Measurements from ENCODE around the gene MRPS26.
"Not testable (repeated sequence)": the region's sequence is repeated elsewhere in the genome, so short reads cannot be mapped to it uniquely, and the experiment has no call there.

The MRPS26 gene

GRCh38 chr20:3075315-3075714, 29.5 kb downstream of the MRPS26 start:
- WGBS, result 90% methylated on average over 4 of the region's 6 CpGs
- not testable (repeated sequence) for H3K27ac ChIP-seq (ENCODE audit: low read length, poor library complexity, severe bottlenecking); DNase-seq; H4K91ac ChIP-seq (ENCODE audit: low read length); H3K4me2 ChIP-seq (ENCODE audit: low read length, poor library complexity, severe bottlenecking); H3K79me1 ChIP-seq (replicated peaks; ENCODE audit: low read length, poor library complexity, severe bottlenecking); H3K18ac ChIP-seq (ENCODE audit: low read depth in 1 of 2, low read length in 2 of 2); H3K14ac ChIP-seq (ENCODE audit: low read length in 2 of 2); H2AFZ ChIP-seq (ENCODE audit: low read depth, low read length); H3K4me3 ChIP-seq (ENCODE audit: insufficient read depth in 1 of 2, low read depth in 1 of 2, low read length in 2 of 2); H3K23ac ChIP-seq (ENCODE audit: low read length in 2 of 2); H2BK5ac ChIP-seq (ENCODE audit: low read depth, low read length, poor library complexity, severe bottlenecking); H2AK5ac ChIP-seq (ENCODE audit: low read length, severe bottlenecking); H2BK15ac ChIP-seq (ENCODE audit: low read depth, poor library complexity, severe bottlenecking); H3K4ac ChIP-seq (ENCODE audit: low read depth in 1 of 2, low read length in 2 of 2); H2BK120ac ChIP-seq (ENCODE audit: low read depth, low read length); H2BK12ac ChIP-seq (ENCODE audit: low read length in 2 of 2); H3K9me3 ChIP-seq (ENCODE audit: control insufficient read depth, low read length); H3K9ac ChIP-seq (ENCODE audit: low read length); H3K36me3 ChIP-seq (ENCODE audit: control insufficient read depth in 1 of 2, insufficient read depth in 2 of 2, low read depth in 1 of 2, low read length in 2 of 2); H4K8ac ChIP-seq (ENCODE audit: low read length)
- Histone ChIP-seq H3K4me1 (ENCODE audit: control insufficient read depth, insufficient read depth, low read depth, low read length) (peaks cover 11% of the 10 kb centered on the region), H3K27me3 (ENCODE audit: control insufficient read depth in 1 of 2, insufficient read depth in 1 of 2, low read length in 2 of 2) (peaks cover 25 to 48% of the 10 kb centered on the region in 2 experiments)

DNA sequence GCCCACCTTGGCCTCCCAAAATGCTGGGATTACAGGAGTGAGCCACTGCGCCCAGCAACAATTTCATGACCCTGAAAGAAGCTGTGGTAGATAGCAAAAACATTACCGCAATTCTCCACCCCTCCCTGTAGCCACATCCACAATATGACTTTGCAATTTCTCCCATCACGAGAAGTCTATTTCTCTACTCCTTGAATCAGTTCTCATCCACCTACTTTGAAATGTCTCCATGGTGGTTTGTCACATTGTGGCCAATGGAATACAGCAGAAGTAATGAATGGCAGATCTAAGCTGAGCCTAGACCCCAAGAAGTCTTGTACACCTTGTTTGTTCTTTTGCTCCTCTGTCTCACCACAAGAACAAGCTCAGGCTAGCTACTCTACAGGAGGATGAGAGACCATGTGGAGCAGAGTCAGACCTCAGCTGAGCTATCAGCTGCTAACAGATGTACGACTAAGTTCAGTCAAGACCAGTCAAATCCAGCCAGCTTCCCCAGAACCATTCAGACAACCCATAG, 31.8 kb downstream of the MRPS26 start:
- no peak overlapping the region for H3K4me2 ChIP-seq (ENCODE audit: low read length, poor library complexity, severe bottlenecking)
- no peak overlapping the region for H3K4me3 ChIP-seq (ENCODE audit: insufficient read depth in 1 of 2, low read depth in 1 of 2, low read length in 2 of 2)
- no peak overlapping the region for H2BK5ac ChIP-seq (ENCODE audit: low read depth, low read length, poor library complexity, severe bottlenecking)
- H2BK120ac ChIP-seq (ENCODE audit: low read depth, low read length), result no peak overlapping the region
- no peak overlapping the region for H2BK12ac ChIP-seq (ENCODE audit: low read length in 2 of 2)
- H3K27ac ChIP-seq (ENCODE audit: low read length, poor library complexity, severe bottlenecking), result no peak overlapping the region
- H4K91ac ChIP-seq (ENCODE audit: low read length), result no peak overlapping the region
- H3K18ac ChIP-seq (ENCODE audit: low read depth in 1 of 2, low read length in 2 of 2), result no peak overlapping the region
- H2BK15ac ChIP-seq (ENCODE audit: low read depth, poor library complexity, severe bottlenecking), result no peak overlapping the region
- WGBS, result 80% methylated on average over 4 of the region's 4 CpGs
- H3K36me3 ChIP-seq (ENCODE audit: control insufficient read depth in 1 of 2, insufficient read depth in 2 of 2, low read depth in 1 of 2, low read length in 2 of 2), result peaks cover 0 to 4% of the 10 kb centered on the region in 2 experiments
- H2AFZ ChIP-seq (ENCODE audit: low read depth, low read length), result no peak overlapping the region
- H3K14ac ChIP-seq (ENCODE audit: low read length in 2 of 2), result no peak overlapping the region
- no peaks in the 10 kb centered on the region for H3K9me3 ChIP-seq (ENCODE audit: control insufficient read depth, low read length)
- no peak overlapping the region for H3K4ac ChIP-seq (ENCODE audit: low read depth in 1 of 2, low read length in 2 of 2)
- no peak overlapping the region for H3K23ac ChIP-seq (ENCODE audit: low read length in 2 of 2)
- H3K27me3 ChIP-seq (ENCODE audit: control insufficient read depth in 1 of 2, insufficient read depth in 1 of 2, low read length in 2 of 2), result peaks cover 16 to 55% of the 10 kb centered on the region in 2 experiments
- H4K8ac ChIP-seq (ENCODE audit: low read length), result no peak overlapping the region
- no peak overlapping the region for H2AK5ac ChIP-seq (ENCODE audit: low read length, severe bottlenecking)
- no peak for DNase-seq
- no peaks in the 10 kb centered on the region for H3K79me1 ChIP-seq (replicated peaks; ENCODE audit: low read length, poor library complexity, severe bottlenecking)
- H3K4me1 ChIP-seq (ENCODE audit: control insufficient read depth, insufficient read depth, low read depth, low read length), result peaks cover 9% of the 10 kb centered on the region
- no peak overlapping the region for H3K9ac ChIP-seq (ENCODE audit: low read length)

- H3K79me1 ChIP-seq (replicated peaks; ENCODE audit: low read length, poor library complexity, severe bottlenecking), result no peaks in the 10 kb centered on the region
- no peak overlapping the region for H2BK5ac ChIP-seq (ENCODE audit: low read depth, low read length, poor library complexity, severe bottlenecking)
- no peak overlapping the region for H2BK15ac ChIP-seq (ENCODE audit: low read depth, poor library complexity, severe bottlenecking)
- no peak for DNase-seq
- H3K9me3 ChIP-seq (ENCODE audit: control insufficient read depth, low read length), result no peaks in the 10 kb centered on the region
- no peak overlapping the region for H3K18ac ChIP-seq (ENCODE audit: low read depth in 1 of 2, low read length in 2 of 2)
- peaks cover 0 to 7% of the 10 kb centered on the region in 2 experiments for H3K36me3 ChIP-seq (ENCODE audit: control insufficient read depth in 1 of 2, insufficient read depth in 2 of 2, low read depth in 1 of 2, low read length in 2 of 2)
- no peak overlapping the region for H2AK5ac ChIP-seq (ENCODE audit: low read length, severe bottlenecking)
- H2AFZ ChIP-seq (ENCODE audit: low read depth, low read length), result no peak overlapping the region
- H4K8ac ChIP-seq (ENCODE audit: low read length), result peak overlapping the region; percentile 7
- 72% methylated on average over 6 of the region's 6 CpGs for WGBS
- H3K9ac ChIP-seq (ENCODE audit: low read length), result no peak overlapping the region
- no peak overlapping the region for H3K23ac ChIP-seq (ENCODE audit: low read length in 2 of 2)
- no peak overlapping the region for H3K4me3 ChIP-seq (ENCODE audit: insufficient read depth in 1 of 2, low read depth in 1 of 2, low read length in 2 of 2)
- H3K4me1 ChIP-seq (ENCODE audit: control insufficient read depth, insufficient read depth, low read depth, low read length), result peaks cover 18% of the 10 kb centered on the region
- no peak overlapping the region for H2BK120ac ChIP-seq (ENCODE audit: low read depth, low read length)
- H2BK12ac ChIP-seq (ENCODE audit: low read length in 2 of 2), result no peak overlapping the region
- no peak overlapping the region for H4K91ac ChIP-seq (ENCODE audit: low read length)
- no peak overlapping the region for H3K27ac ChIP-seq (ENCODE audit: low read length, poor library complexity, severe bottlenecking)
- H3K14ac ChIP-seq (ENCODE audit: low read length in 2 of 2), result no peak overlapping the region
- H3K4ac ChIP-seq (ENCODE audit: low read depth in 1 of 2, low read length in 2 of 2), result no peak overlapping the region
- H3K4me2 ChIP-seq (ENCODE audit: low read length, poor library complexity, severe bottlenecking), result no peak overlapping the region
- H3K27me3 ChIP-seq (ENCODE audit: control insufficient read depth in 1 of 2, insufficient read depth in 1 of 2, low read length in 2 of 2), result peaks cover 23 to 63% of the 10 kb centered on the region in 2 experiments
Observed at GRCh38 chr20:3080939-3081388, 35.1 kb downstream of the MRPS26 start.

DNA sequence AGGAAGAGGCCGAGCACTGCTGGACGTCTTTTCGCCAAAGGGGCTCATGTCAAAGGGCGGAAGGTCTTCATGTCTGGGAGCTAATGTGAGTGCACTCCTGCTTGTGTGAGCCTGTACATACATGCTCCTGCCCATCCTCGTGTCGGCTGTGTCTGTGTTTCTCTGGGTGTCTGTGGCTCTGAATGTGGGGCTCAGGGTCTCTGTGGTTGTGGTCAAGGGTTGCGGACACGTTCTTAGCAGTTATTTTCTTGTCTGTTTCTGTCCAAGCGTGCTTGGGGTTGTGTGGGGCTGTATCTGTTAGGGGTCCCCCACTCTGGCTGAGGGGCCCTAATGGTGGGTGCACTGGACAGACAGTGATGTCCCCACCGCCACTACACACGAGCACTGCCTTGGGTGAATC, 35.8 kb downstream of the MRPS26 start:
- no peak overlapping the region for H3K14ac ChIP-seq (ENCODE audit: low read length in 2 of 2)
- H3K4me3 ChIP-seq (ENCODE audit: insufficient read depth in 1 of 2, low read depth in 1 of 2, low read length in 2 of 2), result no peak overlapping the region
- H3K9ac ChIP-seq (ENCODE audit: low read length), result no peak overlapping the region
- no peak overlapping the region for H3K18ac ChIP-seq (ENCODE audit: low read depth in 1 of 2, low read length in 2 of 2)
- H3K4ac ChIP-seq (ENCODE audit: low read depth in 1 of 2, low read length in 2 of 2), result no peak overlapping the region
- no peak overlapping the region for H2BK120ac ChIP-seq (ENCODE audit: low read depth, low read length)
- H3K9me3 ChIP-seq (ENCODE audit: control insufficient read depth, low read length), result no peaks in the 10 kb centered on the region
- H2AK5ac ChIP-seq (ENCODE audit: low read length, severe bottlenecking), result no peak overlapping the region
- no peak overlapping the region for H3K23ac ChIP-seq (ENCODE audit: low read length in 2 of 2)
- H3K27me3 ChIP-seq (ENCODE audit: control insufficient read depth in 1 of 2, insufficient read depth in 1 of 2, low read length in 2 of 2), result peaks cover 23 to 61% of the 10 kb centered on the region in 2 experiments
- H4K8ac ChIP-seq (ENCODE audit: low read length), result no peak overlapping the region
- 92% methylated on average over 11 of the region's 11 CpGs for WGBS
- no peak overlapping the region for H3K27ac ChIP-seq (ENCODE audit: low read length, poor library complexity, severe bottlenecking)
- H3K36me3 ChIP-seq (ENCODE audit: control insufficient read depth in 1 of 2, insufficient read depth in 2 of 2, low read depth in 1 of 2, low read length in 2 of 2), result peaks cover 0 to 7% of the 10 kb centered on the region in 2 experiments
- no peak overlapping the region for H2AFZ ChIP-seq (ENCODE audit: low read depth, low read length)
- H2BK5ac ChIP-seq (ENCODE audit: low read depth, low read length, poor library complexity, severe bottlenecking), result no peak overlapping the region
- H3K4me1 ChIP-seq (ENCODE audit: control insufficient read depth, insufficient read depth, low read depth, low read length), result peaks cover 18% of the 10 kb centered on the region
- no peak for DNase-seq
- no peak overlapping the region for H2BK12ac ChIP-seq (ENCODE audit: low read length in 2 of 2)
- no peaks in the 10 kb centered on the region for H3K79me1 ChIP-seq (replicated peaks; ENCODE audit: low read length, poor library complexity, severe bottlenecking)
- no peak overlapping the region for H3K4me2 ChIP-seq (ENCODE audit: low read length, poor library complexity, severe bottlenecking)
- no peak overlapping the region for H4K91ac ChIP-seq (ENCODE audit: low read length)
- H2BK15ac ChIP-seq (ENCODE audit: low read depth, poor library complexity, severe bottlenecking), result no peak overlapping the region

Measured in mesenchymal stem cell (in vitro differentiated cells and primary cell).